ENCODE data around the gene ADORA2A.

ADORA2A gene

GRCh38 chr22:24435323-24435645, 7.9 kb downstream of the ADORA2A start:
- Histone ChIP-seq H3K9ac (ENCODE audit: low read depth, low read length) (no peak overlapping the region), H3K4me3 (ENCODE audit: low read length) (no peak overlapping the region), H3K27ac (ENCODE audit: low read depth, low read length) (no peak overlapping the region), H3K36me3 (ENCODE audit: insufficient read depth, low read length) (no peaks in the 10 kb centered on the region), H3K27me3 (ENCODE audit: insufficient read depth, low read length) (no peaks in the 10 kb centered on the region), H3K9me3 (ENCODE audit: insufficient read depth, low read depth, low read length) (no peaks in the 10 kb centered on the region), H3K4me1 (ENCODE audit: insufficient read depth, low read length) (no peaks in the 10 kb centered on the region)
- WGBS = 94% methylated on average over 2 of the region's 2 CpGs

- H3K4me3 ChIP-seq (ENCODE audit: low read length) = no peak overlapping the region
- WGBS = 76% methylated on average over 13 of the region's 13 CpGs
- H3K4me1 ChIP-seq (ENCODE audit: insufficient read depth, low read length) = no peaks in the 10 kb centered on the region
- H3K9ac ChIP-seq (ENCODE audit: low read depth, low read length) = no peak overlapping the region
- H3K9me3 ChIP-seq (ENCODE audit: insufficient read depth, low read depth, low read length) = no peaks in the 10 kb centered on the region
- no peak overlapping the region for H3K27ac ChIP-seq (ENCODE audit: low read depth, low read length)
- H3K36me3 ChIP-seq (ENCODE audit: insufficient read depth, low read length) = no peaks in the 10 kb centered on the region
- H3K27me3 ChIP-seq (ENCODE audit: insufficient read depth, low read length) = no peaks in the 10 kb centered on the region
These were observed 8.5 kb downstream of the ADORA2A start for GRCh38 chr22:24435861-24436371.

GRCh38 chr22:24436553-24436952, 9.2 kb downstream of the ADORA2A start:
- Histone ChIP-seq H3K4me1 (ENCODE audit: insufficient read depth, low read length) (no peaks in the 10 kb centered on the region), H3K36me3 (ENCODE audit: insufficient read depth, low read length) (no peaks in the 10 kb centered on the region), H3K4me3 (ENCODE audit: low read length) (no peak overlapping the region), H3K9me3 (ENCODE audit: insufficient read depth, low read depth, low read length) (no peaks in the 10 kb centered on the region), H3K27me3 (ENCODE audit: insufficient read depth, low read length) (no peaks in the 10 kb centered on the region), H3K9ac (ENCODE audit: low read depth, low read length) (no peak overlapping the region), H3K27ac (ENCODE audit: low read depth, low read length) (no peak overlapping the region)
- 88% methylated on average over 3 of the region's 3 CpGs for WGBS

- no peak overlapping the region for H3K4me3 ChIP-seq (ENCODE audit: low read length)
- H3K9ac ChIP-seq (ENCODE audit: low read depth, low read length) = no peak overlapping the region
- no peaks in the 10 kb centered on the region for H3K36me3 ChIP-seq (ENCODE audit: insufficient read depth, low read length)
- H3K27ac ChIP-seq (ENCODE audit: low read depth, low read length) = no peak overlapping the region
- whole genome bisulfite sequencing = 96% methylated on average over 4 of the region's 4 CpGs
- no peaks in the 10 kb centered on the region for H3K9me3 ChIP-seq (ENCODE audit: insufficient read depth, low read depth, low read length)
- no peaks in the 10 kb centered on the region for H3K27me3 ChIP-seq (ENCODE audit: insufficient read depth, low read length)
- no peaks in the 10 kb centered on the region for H3K4me1 ChIP-seq (ENCODE audit: insufficient read depth, low read length)
These were observed 9.7 kb downstream of the ADORA2A start for GRCh38 chr22:24437091-24437490.

- Histone ChIP-seq H3K4me1 (ENCODE audit: insufficient read depth, low read length) (no peaks in the 10 kb centered on the region), H3K36me3 (ENCODE audit: insufficient read depth, low read length) (no peaks in the 10 kb centered on the region), H3K4me3 (ENCODE audit: low read length) (no peak overlapping the region), H3K9me3 (ENCODE audit: insufficient read depth, low read depth, low read length) (no peaks in the 10 kb centered on the region), H3K9ac (ENCODE audit: low read depth, low read length) (no peak overlapping the region), H3K27ac (ENCODE audit: low read depth, low read length) (no peak overlapping the region), H3K27me3 (ENCODE audit: insufficient read depth, low read length) (no peaks in the 10 kb centered on the region)
- 88% methylated on average over 5 of the region's 5 CpGs for WGBS
These were observed 10.4 kb downstream of the ADORA2A start for GRCh38 chr22:24437741-24438328.

- Histone ChIP-seq H3K27me3 (ENCODE audit: insufficient read depth, low read length) (no peaks in the 10 kb centered on the region), H3K9ac (ENCODE audit: low read depth, low read length) (no peak overlapping the region), H3K9me3 (ENCODE audit: insufficient read depth, low read depth, low read length) (no peaks in the 10 kb centered on the region), H3K4me1 (ENCODE audit: insufficient read depth, low read length) (peaks cover 3% of the 10 kb centered on the region; the same call in 1 of the 2 replicates), H3K4me3 (ENCODE audit: low read length) (no peak overlapping the region), H3K36me3 (ENCODE audit: insufficient read depth, low read length) (no peaks in the 10 kb centered on the region), H3K27ac (ENCODE audit: low read depth, low read length) (no peak overlapping the region)
- WGBS = 97% methylated on average over 10 of the region's 10 CpGs
These were observed 12.9 kb downstream of the ADORA2A start for GRCh38 chr22:24440270-24440717.

- WGBS = 95% methylated on average over 30 of the region's 30 CpGs
- H3K27me3 ChIP-seq (ENCODE audit: insufficient read depth, low read length) = no peaks in the 10 kb centered on the region
- no peak overlapping the region for H3K27ac ChIP-seq (ENCODE audit: low read depth, low read length)
- H3K9ac ChIP-seq (ENCODE audit: low read depth, low read length) = no peak overlapping the region
- H3K36me3 ChIP-seq (ENCODE audit: insufficient read depth, low read length) = no peaks in the 10 kb centered on the region
- H3K9me3 ChIP-seq (ENCODE audit: insufficient read depth, low read depth, low read length) = no peaks in the 10 kb centered on the region
- peaks cover 8% of the 10 kb centered on the region; the same call in 1 of the 2 replicates for H3K4me1 ChIP-seq (ENCODE audit: insufficient read depth, low read length)
- no peak overlapping the region for H3K4me3 ChIP-seq (ENCODE audit: low read length)
These were observed 13.5 kb downstream of the ADORA2A start for GRCh38 chr22:24440718-24441405.

GRCh38 chr22:24441406-24442351, 14.3 kb downstream of the ADORA2A start:
- no peak overlapping the region for H3K4me3 ChIP-seq (ENCODE audit: low read length)
- no peak overlapping the region for H3K9ac ChIP-seq (ENCODE audit: low read depth, low read length)
- no peaks in the 10 kb centered on the region for H3K9me3 ChIP-seq (ENCODE audit: insufficient read depth, low read depth, low read length)
- peaks cover 13% of the 10 kb centered on the region; the same call in 1 of the 2 replicates for H3K4me1 ChIP-seq (ENCODE audit: insufficient read depth, low read length)
- 89% methylated on average over 8 of the region's 8 CpGs for WGBS
- no peaks in the 10 kb centered on the region for H3K27me3 ChIP-seq (ENCODE audit: insufficient read depth, low read length)
- no peak overlapping the region for H3K27ac ChIP-seq (ENCODE audit: low read depth, low read length)
- H3K36me3 ChIP-seq (ENCODE audit: insufficient read depth, low read length) = no peaks in the 10 kb centered on the region

GRCh38 chr22:24442352-24442744, 14.9 kb downstream of the ADORA2A start:
- H3K4me1 ChIP-seq (ENCODE audit: insufficient read depth, low read length) = peaks cover 13% of the 10 kb centered on the region; the same call in 1 of the 2 replicates
- H3K4me3 ChIP-seq (ENCODE audit: low read length) = no peak overlapping the region
- H3K9ac ChIP-seq (ENCODE audit: low read depth, low read length) = no peak overlapping the region
- H3K9me3 ChIP-seq (ENCODE audit: insufficient read depth, low read depth, low read length) = no peaks in the 10 kb centered on the region
- H3K36me3 ChIP-seq (ENCODE audit: insufficient read depth, low read length) = no peaks in the 10 kb centered on the region
- WGBS = 88% methylated on average over 8 of the region's 8 CpGs
- H3K27ac ChIP-seq (ENCODE audit: low read depth, low read length) = no peak overlapping the region
- H3K27me3 ChIP-seq (ENCODE audit: insufficient read depth, low read length) = no peaks in the 10 kb centered on the region

- H3K4me1 ChIP-seq (ENCODE audit: insufficient read depth, low read length) = peaks cover 13% of the 10 kb centered on the region; the same call in 1 of the 2 replicates
- H3K4me3 ChIP-seq (ENCODE audit: low read length) = no peak overlapping the region
These were observed 16.3 kb downstream of the ADORA2A start for GRCh38 chr22:24443668-24444067.

GRCh38 chr22:24444251-24444650, 16.9 kb downstream of the ADORA2A start:
- peaks cover 13% of the 10 kb centered on the region; the same call in 1 of the 2 replicates for H3K4me1 ChIP-seq (ENCODE audit: insufficient read depth, low read length)
- H3K9me3 ChIP-seq (ENCODE audit: insufficient read depth, low read depth, low read length) = no peaks in the 10 kb centered on the region
- H3K9ac ChIP-seq (ENCODE audit: low read depth, low read length) = no peak overlapping the region
- H3K36me3 ChIP-seq (ENCODE audit: insufficient read depth, low read length) = no peaks in the 10 kb centered on the region
- no peak overlapping the region for H3K4me3 ChIP-seq (ENCODE audit: low read length)
- H3K27me3 ChIP-seq (ENCODE audit: insufficient read depth, low read length) = no peaks in the 10 kb centered on the region
- H3K27ac ChIP-seq (ENCODE audit: low read depth, low read length) = no peak overlapping the region
- WGBS = 94% methylated on average over 3 of the region's 3 CpGs

More at GRCh38 chr22:24443668-24444067, 16.3 kb downstream of the ADORA2A start:
- Histone ChIP-seq H3K27me3 (ENCODE audit: insufficient read depth, low read length) (no peaks in the 10 kb centered on the region), H3K9ac (ENCODE audit: low read depth, low read length) (no peak overlapping the region), H3K9me3 (ENCODE audit: insufficient read depth, low read depth, low read length) (no peaks in the 10 kb centered on the region), H3K36me3 (ENCODE audit: insufficient read depth, low read length) (no peaks in the 10 kb centered on the region), H3K27ac (ENCODE audit: low read depth, low read length) (no peak overlapping the region)
